ENCODE data around the gene DCLRE1A.

DNA sequence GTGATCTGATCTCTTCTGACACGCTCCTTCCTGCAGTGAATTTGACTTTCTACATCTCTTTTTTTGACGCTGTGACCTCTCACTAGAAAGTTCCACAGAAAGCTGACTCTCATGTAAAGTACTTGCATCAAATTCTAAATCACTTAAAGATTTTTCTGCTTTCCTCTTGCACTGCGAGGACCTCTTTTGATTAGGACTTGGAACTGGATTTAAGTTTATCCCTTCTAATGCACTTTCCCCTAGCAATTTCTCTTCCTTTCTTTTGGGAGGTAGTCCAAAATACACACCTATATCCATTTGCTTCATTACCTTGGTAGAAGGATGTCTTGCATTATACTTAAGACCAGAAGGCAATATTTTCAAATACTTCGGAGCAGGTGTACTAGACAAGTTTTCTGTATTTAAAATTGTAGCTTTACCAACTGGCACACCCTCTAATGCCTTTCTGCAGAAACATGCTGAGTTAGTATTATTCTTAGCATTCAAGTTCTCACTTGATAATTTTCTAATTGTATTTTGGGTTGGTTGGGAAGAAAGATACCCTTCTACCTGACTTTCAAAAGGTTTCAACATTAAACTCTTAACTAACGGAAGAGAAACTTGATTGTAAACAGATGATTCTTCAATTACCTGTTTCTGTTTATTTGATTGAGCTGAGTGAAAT is 4.6 kb downstream of the DCLRE1A start:
- no peak for TF ChIP-seq POLR2A (IDR thresholded peaks at IDR 0.05)
- no peak for TF ChIP-seq CTCF (IDR thresholded peaks at IDR 0.05)

Data from uterus (tissue), 2 donors.